Loucy (cell line): Measurements from ENCODE around the gene ZBTB34.
"Not testable (repeated sequence)": the region's sequence is repeated elsewhere in the genome, so short reads cannot be mapped to it uniquely, and the experiment has no call there.

Experiments used
- CTCF ChIP-seq: fragments of 200-600 bp; sonication (generic); conservative IDR thresholded peaks from 2 replicates; pipeline ENCODE4 v1.5.1; 2014; ENCODE audit warnings: mild to moderate bottlenecking, antibody characterized with exemption, low read length
- EZH2phosphoT487 ChIP-seq: fragments of 200-600 bp; IDR thresholded peaks from 2 replicates; pipeline ENCODE4 v1.6.1; 2018; ENCODE audit warnings: antibody characterized with exemption, mild to moderate bottlenecking, moderate library complexity, borderline replicate concordance

DNA sequence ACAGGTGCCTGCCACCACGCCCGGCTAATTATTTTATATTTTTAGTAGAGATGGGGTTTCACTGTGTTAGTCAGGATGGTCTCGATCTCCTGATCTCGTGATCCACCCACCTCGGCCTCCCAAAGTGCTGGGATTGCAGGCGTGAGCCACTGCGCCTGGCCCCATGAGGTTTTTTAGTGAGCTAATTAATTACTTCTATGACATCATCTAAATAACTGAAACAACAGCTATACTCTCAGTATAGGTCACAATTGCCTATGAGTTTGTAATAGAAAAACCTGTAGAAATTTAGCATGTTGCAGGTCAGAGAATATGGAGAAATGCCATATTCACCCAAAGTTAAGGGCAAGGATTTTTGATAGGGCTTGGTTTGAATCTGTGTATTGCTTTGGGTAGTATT is 42.8 kb upstream of the ZBTB34 start:
- not testable (repeated sequence) for TF ChIP-seq CTCF, EZH2phosphoT487
